HG03196 (cell line): ENCODE results near the gene NIPAL3.
A peak's percentile ranks its signal among the peaks of the same experiment; 100 is the strongest.

Experiments
- ATAC-seq: cut with Tn5 transposase; IDR thresholded peaks from one replicate; pipeline ENCODE4 v1.9.1; 2021; ENCODE audit not compliant: unreplicated experiment

NIPAL3 gene

GRCh38 chr1:24390924-24391782 lies 24.4 kb upstream of the NIPAL3 start:
- ATAC-seq = peak; percentile 54

GRCh38 chr1:24391882-24392603 lies 23.6 kb upstream of the NIPAL3 start:
- ATAC-seq = peak; percentile 59

- no peak for ATAC-seq
Observed at GRCh38 chr1:24392604-24392946, 23.0 kb upstream of the NIPAL3 start.

- no peak for ATAC-seq
Observed at GRCh38 chr1:24392982-24393650, 22.5 kb upstream of the NIPAL3 start.

GRCh38 chr1:24393892-24394291 lies 21.7 kb upstream of the NIPAL3 start:
- ATAC-seq = no peak

GRCh38 chr1:24400065-24400464 lies 15.5 kb upstream of the NIPAL3 start:
- ATAC-seq = no peak

GRCh38 chr1:24403806-24404205 lies 11.8 kb upstream of the NIPAL3 start:
- no peak for ATAC-seq

- ATAC-seq = no peak
Observed at GRCh38 chr1:24406788-24407187, 8.8 kb upstream of the NIPAL3 start.

- ATAC-seq = no peak
Observed at GRCh38 chr1:24409535-24409934, 6.1 kb upstream of the NIPAL3 start.

- ATAC-seq = no peak
Observed at GRCh38 chr1:24410750-24411149, 4.9 kb upstream of the NIPAL3 start.

- no peak for ATAC-seq
Observed at GRCh38 chr1:24411963-24412362, 3.6 kb upstream of the NIPAL3 start.

GRCh38 chr1:24412408-24412807 lies 3.2 kb upstream of the NIPAL3 start:
- ATAC-seq = no peak

- ATAC-seq = no peak
Observed at GRCh38 chr1:24413350-24414163, 2.0 kb upstream of the NIPAL3 start, which contains the start of gene STPG1. TSS of gene STPG1 (minus strand) at chr1:24413782. CDS start at chr1:24401388, 12,394 bp downstream.

- ATAC-seq = no peak
Observed at GRCh38 chr1:24414775-24415333, 748 bp upstream of the NIPAL3 start.

GRCh38 chr1:24415910-24416665 lies 486 bp downstream of the NIPAL3 start:
- ATAC-seq = no peak

- ATAC-seq = no peak
Observed at GRCh38 chr1:24416666-24417391, 1.2 kb downstream of the NIPAL3 start.

- no peak for ATAC-seq
Observed at GRCh38 chr1:24417681-24418080, 2.1 kb downstream of the NIPAL3 start.

GRCh38 chr1:24418898-24419628 lies 3.5 kb downstream of the NIPAL3 start:
- no peak for ATAC-seq
